ENCODE data around the gene TTLL11. TPM values are rescaled to one million over a fixed set of nuclear protein-coding genes. Genes with fewer than 3 reads are reported as not detected.
"Not testable (repeated sequence)": the region's sequence is repeated elsewhere in the genome, so short reads cannot be mapped to it uniquely, and the experiment has no call there.

TTLL11 gene
- total RNA-seq, 1 experiment from 2014 or later = 4.0 TPM

- no peak for DNase-seq (ENCODE audit: extremely low read depth, low read depth)
These were observed 283.6 kb downstream of the TTLL11 start for GRCh38 chr9:121809356-121810050.

GRCh38 chr9:121808781-121809180 is 284.3 kb downstream of the TTLL11 start:
- no peak for DNase-seq (ENCODE audit: extremely low read depth, low read depth)

GRCh38 chr9:121807823-121808278 is 285.3 kb downstream of the TTLL11 start:
- DNase-seq (ENCODE audit: extremely low read depth, low read depth) = no peak

GRCh38 chr9:121807069-121807822 is 285.9 kb downstream of the TTLL11 start:
- DNase-seq (ENCODE audit: extremely low read depth, low read depth) = no peak

GRCh38 chr9:121802753-121803152 is 290.4 kb downstream of the TTLL11 start:
- DNase-seq (ENCODE audit: extremely low read depth, low read depth) = no peak

- no peak for DNase-seq (ENCODE audit: extremely low read depth, low read depth)
These were observed 291.5 kb downstream of the TTLL11 start for GRCh38 chr9:121801579-121801978.

GRCh38 chr9:121800376-121800775 is 292.7 kb downstream of the TTLL11 start:
- no peak for DNase-seq (ENCODE audit: extremely low read depth, low read depth)

- no peak for DNase-seq (ENCODE audit: extremely low read depth, low read depth)
These were observed 294.2 kb downstream of the TTLL11 start for GRCh38 chr9:121798941-121799340.

GRCh38 chr9:121797081-121797480 is 296.0 kb downstream of the TTLL11 start:
- no peak for DNase-seq (ENCODE audit: extremely low read depth, low read depth)

- not testable (repeated sequence) for DNase-seq (ENCODE audit: extremely low read depth, low read depth)
These were observed 298.8 kb downstream of the TTLL11 start for GRCh38 chr9:121794334-121794733.

GRCh38 chr9:121792476-121792875 is 300.6 kb downstream of the TTLL11 start:
- not testable (repeated sequence) for DNase-seq (ENCODE audit: extremely low read depth, low read depth)

- DNase-seq (ENCODE audit: extremely low read depth, low read depth) = no peak
These were observed 302.3 kb downstream of the TTLL11 start for GRCh38 chr9:121790841-121791240.

- DNase-seq (ENCODE audit: extremely low read depth, low read depth) = no peak
These were observed 304.3 kb downstream of the TTLL11 start for GRCh38 chr9:121788686-121789366.

GRCh38 chr9:121786998-121787422 is 306.1 kb downstream of the TTLL11 start:
- DNase-seq (ENCODE audit: extremely low read depth, low read depth) = no peak

- no peak for DNase-seq (ENCODE audit: extremely low read depth, low read depth)
These were observed 306.6 kb downstream of the TTLL11 start for GRCh38 chr9:121786543-121786948.

GRCh38 chr9:121785673-121786542 is 307.2 kb downstream of the TTLL11 start:
- DNase-seq (ENCODE audit: extremely low read depth, low read depth) = no peak

GRCh38 chr9:121784731-121785411 is 308.2 kb downstream of the TTLL11 start:
- no peak for DNase-seq (ENCODE audit: extremely low read depth, low read depth)

GRCh38 chr9:121783521-121784507 is 309.3 kb downstream of the TTLL11 start:
- no peak for DNase-seq (ENCODE audit: extremely low read depth, low read depth)

- no peak for DNase-seq (ENCODE audit: extremely low read depth, low read depth)
These were observed 310.0 kb downstream of the TTLL11 start for GRCh38 chr9:121783111-121783510.
